KOPT-K1 (cell line): ENCODE results near the gene UPK1B.

Source experiments
- H3K27ac ChIP-seq: fragments of 200-600 bp; sonication (generic); 2 replicates; pipeline ENCODE4 v1.5.1; 2016; ENCODE audit warnings: antibody characterized with exemption, mild to moderate bottlenecking, low read depth, low read length; ENCODE audit not compliant: poor library complexity, severe bottlenecking
- H3K36me3 ChIP-seq: fragments of 200-600 bp; sonication (generic); 2 replicates; pipeline ENCODE4 v1.5.1; 2017; ENCODE audit warnings: antibody characterized with exemption, mild to moderate bottlenecking, low read length, moderate library complexity; ENCODE audit not compliant: insufficient read depth
- H3K9me3 ChIP-seq: fragments of 200-600 bp; sonication (generic); 2 replicates; pipeline ENCODE4 v1.5.1; 2017; ENCODE audit warnings: antibody characterized with exemption, low read length, mild to moderate bottlenecking; ENCODE audit not compliant: insufficient read depth, poor library complexity, severe bottlenecking

Gene UPK1B

GRCh38 chr3:119195911-119196310 is 22.5 kb downstream of the UPK1B start:
- H3K9me3 ChIP-seq: no peaks in the 10 kb centered on the region
- no peak overlapping the region for H3K27ac ChIP-seq
- no peaks in the 10 kb centered on the region for H3K36me3 ChIP-seq

- H3K27ac ChIP-seq: no peak overlapping the region
- no peaks in the 10 kb centered on the region for H3K9me3 ChIP-seq
- peaks cover 10% of the 10 kb centered on the region; the same call in 1 of the 2 replicates for H3K36me3 ChIP-seq
Observed at GRCh38 chr3:119205209-119205608, 31.8 kb downstream of the UPK1B start.

DNA sequence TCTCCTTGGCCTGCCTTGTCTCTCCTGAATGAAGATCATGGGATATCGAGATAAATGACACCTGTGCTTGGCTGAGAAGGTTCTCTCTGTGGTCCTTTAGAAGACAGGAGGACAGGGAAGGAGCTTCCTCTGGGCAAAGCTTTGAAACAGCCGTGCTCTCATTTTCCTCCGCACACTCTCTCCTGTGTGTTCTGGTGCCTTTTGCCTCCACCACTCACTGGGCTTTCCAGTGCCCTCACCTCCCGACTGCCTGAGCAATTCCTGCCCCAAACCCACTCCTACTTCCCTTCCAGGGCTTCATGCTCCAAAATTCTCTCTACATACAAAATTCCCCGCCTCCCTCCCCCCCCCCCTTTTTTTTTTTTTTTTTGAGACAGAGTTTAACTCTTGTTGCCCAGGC is 32.3 kb downstream of the UPK1B start:
- no peak overlapping the region for H3K27ac ChIP-seq
- no peaks in the 10 kb centered on the region for H3K9me3 ChIP-seq
- peaks cover 11% of the 10 kb centered on the region; the same call in 1 of the 2 replicates for H3K36me3 ChIP-seq

GRCh38 chr3:119206611-119207511 is 33.5 kb downstream of the UPK1B start:
- Histone ChIP-seq H3K27ac (no peak overlapping the region), H3K9me3 (no peaks in the 10 kb centered on the region), H3K36me3 (peaks cover 19% of the 10 kb centered on the region)

- H3K27ac ChIP-seq: no peak overlapping the region
- H3K36me3 ChIP-seq: peaks cover 25% of the 10 kb centered on the region
- H3K9me3 ChIP-seq: no peaks in the 10 kb centered on the region
Observed at GRCh38 chr3:119207512-119207875, 34.1 kb downstream of the UPK1B start.

GRCh38 chr3:119211193-119211592 is 37.8 kb downstream of the UPK1B start:
- Histone ChIP-seq H3K36me3 (peaks cover 57% of the 10 kb centered on the region), H3K9me3 (no peaks in the 10 kb centered on the region), H3K27ac (no peak overlapping the region)

DNA sequence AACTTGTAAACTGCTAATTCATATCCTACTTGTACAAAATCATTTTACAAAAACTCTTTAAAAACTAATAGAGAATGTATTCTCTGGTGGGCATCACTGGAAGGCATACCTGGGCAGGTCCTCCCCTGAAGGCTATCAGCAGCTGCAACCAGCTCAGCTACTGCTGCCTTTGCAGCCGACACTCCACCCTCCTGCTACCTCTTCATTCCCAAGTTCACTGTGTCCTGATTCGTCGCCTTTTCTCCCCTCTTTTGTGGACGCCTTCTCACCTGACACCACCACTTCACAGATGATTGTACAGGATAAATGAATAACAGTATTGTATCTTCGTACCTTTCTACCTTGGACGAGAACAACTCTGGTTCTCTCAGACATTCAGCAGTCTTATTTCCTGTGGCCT is 38.4 kb downstream of the UPK1B start:
- H3K27ac ChIP-seq: no peak overlapping the region
- peaks cover 63% of the 10 kb centered on the region for H3K36me3 ChIP-seq
- H3K9me3 ChIP-seq: no peaks in the 10 kb centered on the region

DNA sequence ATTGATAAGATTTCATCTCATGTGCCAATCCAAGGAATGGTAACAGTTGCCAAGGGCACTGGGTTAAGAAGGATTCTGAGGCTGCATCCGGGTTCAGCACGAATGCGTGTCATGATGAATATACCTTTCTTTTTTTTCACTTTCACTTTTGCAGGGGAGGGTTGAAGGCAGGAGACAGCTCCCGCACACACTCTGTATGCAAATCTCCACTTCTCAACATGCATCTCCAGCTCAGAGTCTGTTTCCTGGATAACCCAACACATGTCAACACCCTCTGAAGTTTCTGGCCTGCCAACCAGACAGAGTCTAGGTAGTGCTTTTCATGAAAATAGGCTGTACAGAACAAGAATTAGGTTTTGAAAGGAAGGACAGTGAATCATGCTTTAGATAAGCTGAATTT is 45.7 kb downstream of the UPK1B start:
- Histone ChIP-seq H3K9me3 (no peaks in the 10 kb centered on the region), H3K36me3 (peaks cover 87% of the 10 kb centered on the region), H3K27ac (no peak overlapping the region)

GRCh38 chr3:119220198-119220597 is 46.8 kb downstream of the UPK1B start:
- no peaks in the 10 kb centered on the region for H3K9me3 ChIP-seq
- no peak overlapping the region for H3K27ac ChIP-seq
- H3K36me3 ChIP-seq: peaks cover 84% of the 10 kb centered on the region

- peaks cover 79% of the 10 kb centered on the region for H3K36me3 ChIP-seq
- H3K27ac ChIP-seq: no peak overlapping the region
- H3K9me3 ChIP-seq: no peaks in the 10 kb centered on the region
Observed at GRCh38 chr3:119220970-119221667, 47.7 kb downstream of the UPK1B start.

GRCh38 chr3:119221779-119222320 is 48.5 kb downstream of the UPK1B start:
- Histone ChIP-seq H3K27ac (no peak overlapping the region), H3K9me3 (no peaks in the 10 kb centered on the region), H3K36me3 (peaks cover 79% of the 10 kb centered on the region)

DNA sequence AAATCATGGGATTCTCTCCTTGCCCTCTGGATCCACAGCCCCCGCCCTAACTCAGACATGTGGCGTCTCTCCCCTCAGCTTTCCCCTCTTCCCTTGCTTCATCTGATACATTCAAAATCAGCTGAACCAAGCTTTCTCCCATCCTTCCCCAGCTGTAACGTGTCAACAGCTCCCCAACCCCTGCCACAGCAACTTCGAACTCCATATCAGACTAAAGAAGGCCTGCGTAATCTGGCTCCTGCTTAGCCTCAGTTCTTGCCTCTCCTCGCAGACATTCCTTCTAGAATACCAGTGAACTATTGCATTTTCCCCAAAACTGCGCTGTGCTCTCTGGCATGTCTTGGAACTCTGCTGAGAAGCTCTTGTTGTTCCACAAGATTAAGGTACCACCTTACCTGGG is 49.0 kb downstream of the UPK1B start:
- Histone ChIP-seq H3K36me3 (peaks cover 79% of the 10 kb centered on the region), H3K27ac (no peak overlapping the region), H3K9me3 (no peaks in the 10 kb centered on the region)

- Histone ChIP-seq H3K27ac (no peak overlapping the region), H3K9me3 (no peaks in the 10 kb centered on the region), H3K36me3 (peaks cover 81% of the 10 kb centered on the region)
Observed at GRCh38 chr3:119223511-119223910, 50.1 kb downstream of the UPK1B start.

DNA sequence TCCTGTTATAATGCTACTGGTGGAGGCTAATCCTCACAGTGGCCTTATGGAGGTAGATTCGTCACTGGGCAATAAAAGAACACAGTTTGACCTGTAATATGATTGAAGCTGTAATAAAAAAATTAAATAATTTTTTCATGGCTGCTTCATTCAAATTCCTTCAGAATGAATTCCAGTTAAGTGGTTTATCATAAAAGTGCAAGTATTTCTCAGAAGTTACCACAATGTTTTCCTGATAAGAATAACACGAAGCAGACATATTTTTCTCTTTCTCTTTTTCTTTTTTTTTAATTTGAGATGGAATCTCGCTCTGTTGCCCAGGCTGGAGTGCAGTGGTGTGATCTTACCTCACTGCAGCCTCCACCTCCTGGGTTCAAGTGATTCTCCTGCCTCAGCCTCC is 51.7 kb downstream of the UPK1B start:
- H3K36me3 ChIP-seq: peaks cover 89% of the 10 kb centered on the region
- no peaks in the 10 kb centered on the region for H3K9me3 ChIP-seq
- no peak overlapping the region for H3K27ac ChIP-seq

GRCh38 chr3:119227070-119227850 is 53.9 kb downstream of the UPK1B start:
- Histone ChIP-seq H3K27ac (no peak overlapping the region), H3K36me3 (peaks cover 86% of the 10 kb centered on the region), H3K9me3 (no peaks in the 10 kb centered on the region)
